CD4-positive, alpha-beta T cell treated with Interferon alpha-2 for 1 hour (primary cell): ENCODE results near the gene C21orf91.

ENCODE experiments used
- DNase-seq, 2 donors: peaks; one replicate each; pipeline ENCODE4 v3.0.0-alpha.2; 2020 to 2022

The C21orf91 gene

GRCh38 chr21:17775431-17776126 lies 43.6 kb downstream of the C21orf91 start:
- peak; percentile 74 to 85 for DNase-seq

DNA sequence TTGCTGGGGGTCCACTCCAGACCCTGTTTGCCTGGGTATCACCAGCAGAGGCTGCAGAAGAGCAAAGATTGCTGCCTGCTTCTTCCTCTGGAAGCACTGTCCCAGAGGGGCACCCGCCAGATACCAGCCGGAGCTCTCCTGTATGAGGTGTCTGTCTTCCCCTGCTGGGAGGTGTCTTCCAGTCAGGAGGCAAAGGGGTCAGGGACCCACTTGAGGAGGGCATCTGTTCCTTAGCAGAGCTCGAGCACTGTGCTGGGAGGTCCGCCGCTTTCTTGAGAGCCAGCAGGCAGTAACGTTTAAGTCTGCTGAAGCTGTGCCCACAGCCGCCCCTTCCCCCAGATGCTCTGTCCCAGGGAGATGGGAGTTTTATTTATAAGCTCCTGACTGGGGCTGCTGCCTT lies 44.1 kb downstream of the C21orf91 start:
- DNase-seq: peak in 1 of 2 donors; percentile 6

DNA sequence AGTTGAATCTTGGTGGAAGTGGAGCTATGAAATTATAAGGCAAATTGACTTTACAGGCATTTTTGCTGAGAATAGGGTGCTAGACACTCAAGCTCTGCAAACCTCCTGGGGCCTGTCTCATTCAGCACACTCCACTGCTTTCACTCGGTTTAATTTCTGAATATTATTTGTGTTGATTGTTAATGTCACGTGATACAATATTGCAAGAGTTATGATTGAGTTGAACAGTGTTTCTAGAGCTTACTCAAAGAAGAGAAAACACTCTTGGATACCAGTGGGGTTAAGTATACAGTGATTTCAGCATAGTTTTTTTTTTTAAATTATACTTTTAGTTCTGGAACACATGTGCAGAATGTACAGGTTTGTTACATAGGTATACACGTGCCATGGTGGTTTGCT lies 49.7 kb downstream of the C21orf91 start:
- DNase-seq: no peak

DNA sequence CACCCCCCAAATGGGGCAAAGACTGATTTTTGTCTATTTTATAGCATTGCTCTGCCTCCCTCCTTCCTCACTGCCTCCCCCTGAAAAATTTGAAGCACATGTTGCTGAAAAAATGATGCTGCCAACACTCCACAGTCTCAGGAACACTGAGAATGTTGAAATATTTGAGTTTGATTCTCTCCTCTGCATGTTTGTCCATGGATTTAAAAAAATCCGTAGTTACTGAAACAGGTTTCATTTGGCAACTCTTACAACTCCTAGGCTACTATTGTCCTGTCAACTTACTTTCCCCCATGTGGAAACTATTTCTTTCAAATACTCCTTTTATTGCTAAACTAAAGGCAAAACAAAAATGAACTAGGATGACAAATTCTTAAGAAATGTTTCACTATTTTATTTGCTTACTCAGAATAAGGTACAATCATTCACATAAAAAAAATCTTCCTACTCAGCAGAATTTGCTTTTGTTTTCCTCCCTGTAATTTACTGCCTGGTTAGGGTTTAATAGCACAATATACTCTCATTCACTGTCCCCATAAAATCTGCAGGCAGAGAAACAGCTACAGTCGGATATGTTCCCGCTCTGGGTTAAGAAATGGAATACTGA lies 50.2 kb downstream of the C21orf91 start:
- DNase-seq: no peak

- DNase-seq: no peak
These were observed 53.9 kb downstream of the C21orf91 start for GRCh38 chr21:17765207-17765606.

DNA sequence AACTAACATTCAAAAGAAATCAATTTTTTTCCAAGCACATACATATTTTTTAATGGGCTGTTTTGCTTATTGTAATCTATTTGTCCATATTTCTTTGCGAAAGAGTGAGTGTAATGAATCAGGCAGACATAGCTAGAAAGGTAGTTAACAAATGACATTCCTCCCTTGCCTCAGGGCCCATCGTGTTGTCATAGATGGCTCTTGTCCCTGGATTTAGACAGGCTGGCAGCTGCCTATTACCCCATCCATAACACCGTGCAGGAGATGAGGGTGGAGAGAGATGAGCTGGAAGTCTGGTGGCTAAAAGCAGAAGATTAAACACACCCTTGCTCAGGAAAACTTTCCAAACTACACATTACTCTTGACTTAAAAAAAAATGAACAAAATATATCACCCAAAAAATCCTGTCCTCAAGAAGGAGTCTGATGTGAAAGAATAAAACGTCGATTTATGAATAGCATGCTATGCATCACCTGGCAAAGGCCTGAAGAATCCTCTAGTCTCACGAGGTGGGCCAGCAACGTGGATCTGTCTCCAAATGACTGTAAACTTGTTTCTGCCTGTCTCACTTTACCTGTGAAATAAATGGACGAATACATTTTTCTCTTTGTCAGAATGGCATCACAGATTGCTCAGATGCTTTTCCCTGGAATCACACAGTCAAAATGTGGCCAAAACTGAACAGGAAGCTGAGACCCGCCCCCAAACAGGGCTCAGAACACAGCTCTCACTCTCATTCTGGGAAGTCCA lies 55.7 kb downstream of the C21orf91 start:
- no peak for DNase-seq

- no peak for DNase-seq
These were observed 59.5 kb downstream of the C21orf91 start for GRCh38 chr21:17759511-17760178.

DNA sequence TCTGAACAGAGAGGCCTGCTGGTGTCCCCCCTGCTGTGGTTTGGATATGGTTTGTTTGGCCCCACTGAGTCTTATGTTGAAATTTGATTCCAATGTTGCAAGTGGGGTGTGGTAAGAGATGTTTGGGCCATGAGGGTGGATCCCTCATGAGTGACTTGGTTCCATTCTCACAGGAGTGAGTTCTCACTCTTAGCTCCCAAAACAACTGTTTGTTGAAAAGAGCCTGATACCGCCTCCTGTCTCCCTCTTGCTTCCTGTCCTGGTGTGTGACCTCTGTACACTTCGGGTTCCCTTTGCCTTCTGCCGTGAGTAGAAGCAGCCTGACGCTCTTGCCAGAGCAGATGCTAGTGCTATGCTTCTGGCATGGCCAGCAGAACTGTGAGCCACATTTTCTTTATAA lies 60.5 kb downstream of the C21orf91 start:
- no peak for DNase-seq

DNA sequence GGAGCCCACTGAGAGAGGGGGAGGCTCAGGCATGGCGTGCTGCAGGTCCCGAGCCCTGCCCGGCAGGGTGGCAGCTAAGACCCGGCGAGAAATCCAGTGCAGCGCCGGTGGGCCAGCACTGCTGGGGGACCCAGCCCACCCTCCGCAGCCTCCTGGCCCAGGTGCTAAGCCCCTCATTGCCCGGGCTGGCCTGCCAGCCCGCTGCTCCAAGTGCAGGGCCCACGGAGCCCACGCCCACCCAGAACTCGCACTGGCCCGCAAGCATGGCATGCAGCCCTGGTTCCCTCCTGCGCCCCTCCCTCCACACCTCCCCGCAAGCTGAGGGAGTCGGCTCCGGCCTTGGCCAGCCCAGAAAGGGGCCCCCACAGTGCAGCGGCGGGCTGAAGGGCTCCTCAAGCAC lies 61.5 kb downstream of the C21orf91 start:
- DNase-seq: no peak

DNA sequence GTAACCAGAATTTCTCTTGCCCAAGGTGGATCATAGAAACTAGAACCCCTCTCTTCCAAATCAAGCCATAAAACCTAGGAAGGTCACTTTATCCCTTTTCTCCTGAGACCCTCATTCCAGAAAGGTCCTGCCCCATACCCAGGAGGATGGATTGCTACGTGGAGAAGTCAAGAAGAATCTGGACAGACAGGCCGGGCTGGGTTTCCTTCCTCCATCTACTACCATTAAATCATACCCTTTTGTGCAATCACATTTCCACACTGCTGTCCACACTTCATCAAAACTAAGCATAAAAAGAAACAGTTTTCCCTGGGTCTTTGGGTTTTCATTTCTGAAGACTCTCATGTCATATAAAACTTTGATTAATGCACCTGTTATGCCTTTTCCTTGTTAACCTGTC lies 65.4 kb downstream of the C21orf91 start:
- no peak for DNase-seq

DNA sequence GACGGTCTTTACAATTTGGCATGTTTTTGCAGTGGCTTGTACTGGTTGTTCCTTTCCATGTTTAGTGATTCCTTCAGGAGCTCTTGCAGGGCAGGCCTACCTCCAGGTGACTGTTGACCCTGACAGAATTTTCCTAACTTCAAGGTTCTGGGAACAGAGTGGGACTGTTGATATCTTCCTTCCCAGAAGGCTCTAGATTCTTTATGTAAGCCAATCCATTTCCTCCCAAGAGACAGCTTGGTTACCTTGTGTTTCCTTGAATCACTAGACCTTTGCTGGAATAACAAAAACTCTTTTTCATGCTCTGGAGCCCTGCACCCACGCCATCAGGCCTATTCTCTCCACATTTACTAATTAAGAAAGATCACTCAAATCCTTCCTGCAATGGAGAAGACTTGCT lies 67.0 kb downstream of the C21orf91 start:
- DNase-seq: no peak

- no peak for DNase-seq
These were observed 72.2 kb downstream of the C21orf91 start for GRCh38 chr21:17746920-17747319.

GRCh38 chr21:17745086-17745485 lies 74.1 kb downstream of the C21orf91 start:
- DNase-seq: no peak

DNA sequence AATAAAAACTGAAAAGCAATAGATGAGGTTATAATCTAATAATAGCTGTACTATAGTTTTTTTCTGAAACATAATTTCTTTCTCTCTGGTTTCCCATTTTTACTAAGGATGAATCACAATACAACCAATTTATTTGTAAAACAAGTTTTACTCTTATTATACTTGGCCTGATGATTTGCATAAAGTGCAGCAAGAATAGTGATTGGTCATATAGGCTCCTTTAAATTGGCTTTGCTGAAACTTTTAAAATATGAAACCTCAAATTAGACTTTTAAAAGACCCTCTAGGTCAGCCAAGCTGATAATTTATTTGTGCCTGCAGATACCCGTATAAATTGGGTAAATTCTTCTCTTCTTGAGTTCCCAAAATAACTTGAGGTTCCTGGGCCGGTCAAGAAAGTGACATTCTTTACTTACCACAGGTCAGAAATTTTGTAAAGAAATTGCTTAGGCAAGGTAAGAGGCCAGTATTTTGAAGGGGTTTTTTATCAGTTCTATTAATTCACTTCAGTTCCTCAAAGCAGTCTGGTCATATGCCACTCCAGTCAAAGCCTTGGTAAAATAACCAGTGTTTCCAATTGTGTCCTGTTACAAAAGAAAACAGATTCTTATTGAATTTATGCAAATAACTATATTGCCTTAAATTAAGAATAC lies 76.1 kb downstream of the C21orf91 start:
- no peak for DNase-seq

DNA sequence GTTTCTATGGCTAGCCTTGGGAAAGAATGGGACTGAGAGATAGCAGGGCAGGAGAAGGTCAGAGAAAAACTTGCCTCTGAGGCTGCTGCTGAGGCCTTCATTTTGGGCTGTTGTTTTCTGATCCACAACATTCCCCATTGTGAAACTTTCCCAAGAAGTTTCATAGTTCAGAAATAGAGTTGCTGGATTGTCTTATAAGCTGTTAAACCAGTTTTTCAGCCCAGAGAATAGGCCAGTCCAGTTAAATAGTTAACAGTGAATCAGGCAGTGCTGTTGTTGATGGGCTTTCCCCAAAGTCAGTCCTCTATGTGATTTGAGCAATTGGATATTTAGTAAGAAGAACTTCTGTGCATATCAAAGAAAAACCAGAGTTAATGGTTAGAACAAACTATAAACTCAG lies 77.0 kb downstream of the C21orf91 start:
- DNase-seq: no peak
